ENCODE data around the gene CPNE7. TPM values are rescaled to one million over a fixed set of nuclear protein-coding genes. Genes with fewer than 3 reads are reported as not detected.

The CPNE7 gene
- polyA plus RNA-seq, 3 donors: not detected

DNA sequence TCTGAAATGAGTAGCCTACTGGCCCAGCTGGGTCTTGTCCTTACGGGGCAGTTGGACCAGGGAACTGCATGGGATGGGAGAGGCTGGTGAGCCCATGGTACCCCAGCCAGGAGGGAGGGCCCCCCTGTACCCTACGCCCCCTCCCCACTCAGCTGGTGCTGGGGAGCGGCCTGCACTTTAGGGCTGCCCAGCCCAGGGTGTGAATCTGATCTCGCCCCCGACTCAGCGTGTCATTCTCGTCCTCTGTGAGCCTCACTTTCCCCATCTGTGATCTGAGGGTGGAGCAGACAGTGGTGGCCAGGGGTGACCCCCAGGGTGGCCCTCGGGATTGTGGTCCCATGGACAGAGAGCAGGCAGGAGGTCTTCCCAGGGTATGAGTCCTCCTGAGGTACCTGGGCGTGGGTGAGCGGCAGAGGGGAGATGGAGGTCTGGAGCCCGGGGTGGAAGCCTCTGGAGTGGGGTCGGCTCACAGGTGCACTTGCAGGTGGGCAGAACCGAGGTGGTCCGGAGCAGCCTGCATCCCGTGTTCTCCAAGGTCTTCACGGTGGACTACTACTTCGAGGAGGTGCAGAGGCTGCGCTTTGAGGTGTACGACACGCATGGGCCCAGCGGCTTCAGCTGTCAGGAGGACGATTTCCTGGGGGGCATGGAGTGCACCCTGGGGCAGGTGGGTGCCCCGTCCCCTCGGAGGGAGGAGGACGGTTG lies 1.6 kb downstream of the CPNE7 start:
- TF ChIP-seq, protein P1, sequence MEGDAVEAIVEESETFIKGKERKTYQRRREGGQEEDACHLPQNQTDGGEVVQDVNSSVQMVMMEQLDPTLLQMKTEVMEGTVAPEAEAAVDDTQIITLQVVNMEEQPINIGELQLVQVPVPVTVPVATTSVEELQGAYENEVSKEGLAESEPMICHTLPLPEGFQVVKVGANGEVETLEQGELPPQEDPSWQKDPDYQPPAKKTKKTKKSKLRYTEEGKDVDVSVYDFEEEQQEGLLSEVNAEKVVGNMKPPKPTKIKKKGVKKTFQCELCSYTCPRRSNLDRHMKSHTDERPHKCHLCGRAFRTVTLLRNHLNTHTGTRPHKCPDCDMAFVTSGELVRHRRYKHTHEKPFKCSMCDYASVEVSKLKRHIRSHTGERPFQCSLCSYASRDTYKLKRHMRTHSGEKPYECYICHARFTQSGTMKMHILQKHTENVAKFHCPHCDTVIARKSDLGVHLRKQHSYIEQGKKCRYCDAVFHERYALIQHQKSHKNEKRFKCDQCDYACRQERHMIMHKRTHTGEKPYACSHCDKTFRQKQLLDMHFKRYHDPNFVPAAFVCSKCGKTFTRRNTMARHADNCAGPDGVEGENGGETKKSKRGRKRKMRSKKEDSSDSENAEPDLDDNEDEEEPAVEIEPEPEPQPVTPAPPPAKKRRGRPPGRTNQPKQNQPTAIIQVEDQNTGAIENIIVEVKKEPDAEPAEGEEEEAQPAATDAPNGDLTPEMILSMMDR (IDR thresholded peaks at IDR 0.05): no peak
- Histone ChIP-seq H3K4me3 (replicated peaks in 1 of 3; ENCODE audit: low read depth in 2 of 3, low read length in 3 of 3) (no peak overlapping the region), H3K4me1 (ENCODE audit: control insufficient read depth in 1 of 2, insufficient read depth in 2 of 2, low read length in 2 of 2) (peaks cover 10 to 20% of the 10 kb centered on the region in 2 donors), H4K20me1 (ENCODE audit: insufficient read depth, low read length) (no peaks in the 10 kb centered on the region), H3K9ac (ENCODE audit: insufficient read depth, low read length, poor library complexity, severe bottlenecking) (no peak overlapping the region), H3K79me2 (ENCODE audit: insufficient read depth, low read length) (no peaks in the 10 kb centered on the region), H3K4me2 (replicated peaks; ENCODE audit: extremely low read depth, low read length, poor library complexity, severe bottlenecking) (no peak overlapping the region), H2AFZ (ENCODE audit: insufficient read depth, low read depth, low read length, poor library complexity, severe bottlenecking) (no peak overlapping the region), H3K9me3 (replicated peaks in 1 of 2; ENCODE audit: control insufficient read depth in 1 of 2, insufficient read depth in 1 of 2, low read length in 2 of 2) (peaks cover 0 to 5% of the 10 kb centered on the region in 2 donors), H3K27me3 (ENCODE audit: control insufficient read depth in 2 of 2, insufficient read depth in 2 of 2, low read length in 2 of 2) (peaks cover 15 to 41% of the 10 kb centered on the region in 2 donors), H3K36me3 (replicated peaks in 1 of 2; ENCODE audit: control insufficient read depth in 1 of 2, insufficient read depth in 2 of 2, low read length in 2 of 2) (no peaks in the 10 kb centered on the region), H3K27ac (ENCODE audit: low read depth in 1 of 2, low read length in 2 of 2) (no peak overlapping the region)
- 97% methylated on average over 18 of the region's 25 CpGs for WGBS (ENCODE audit: insufficient coverage)
- DNase-seq: no peak
- Mint-ChIP-seq H3K27me3 (ENCODE audit: low read depth in 3 of 3) (peaks cover 30 to 52% (median 40%) of the 10 kb centered on the region in 3 donors), H3K9me3 (peaks cover 0 to 4% (median 3%) of the 10 kb centered on the region in 7 donors), H3K27ac (no peak overlapping the region), H3K4me1 (peaks cover 7% of the 10 kb centered on the region), H3K36me3 (no peaks in the 10 kb centered on the region), H3K4me3 (peak overlapping the region in 1 of 2 donors; percentile 55)
- intact Hi-C loops (cut with micrococcal nuclease): loop anchor here (5.0 to 10.0 kb wide), 2 partner anchors 65 to 68 kb away; no protein-coding TSS in a partner anchor

DNA sequence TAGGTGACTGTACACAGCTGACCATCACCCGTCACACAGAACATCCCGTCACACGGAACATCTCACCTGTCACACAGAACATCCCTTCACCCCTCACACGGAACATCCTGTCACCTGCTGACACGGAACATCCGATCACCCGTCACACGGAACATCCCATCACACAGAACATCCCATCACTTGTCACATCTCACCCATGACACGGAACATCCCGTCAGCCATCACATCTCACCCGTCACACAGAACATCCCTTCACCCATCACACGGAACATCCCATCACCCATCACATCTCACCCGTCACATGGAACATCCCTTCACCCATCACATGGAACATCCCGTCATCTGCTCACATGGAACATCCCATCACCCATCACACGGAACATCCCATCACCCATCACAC lies 3.8 kb downstream of the CPNE7 start:
- peaks cover 0 to 5% of the 10 kb centered on the region in 2 donors for H3K9me3 ChIP-seq (replicated peaks in 1 of 2; ENCODE audit: control insufficient read depth in 1 of 2, insufficient read depth in 1 of 2, low read length in 2 of 2)
- H3K36me3 ChIP-seq (replicated peaks in 1 of 2; ENCODE audit: control insufficient read depth in 1 of 2, insufficient read depth in 2 of 2, low read length in 2 of 2): no peaks in the 10 kb centered on the region
- H3K27me3 ChIP-seq (ENCODE audit: control insufficient read depth in 2 of 2, insufficient read depth in 2 of 2, low read length in 2 of 2): peaks cover 9 to 29% of the 10 kb centered on the region in 2 donors
- no peaks in the 10 kb centered on the region for H3K79me2 ChIP-seq (ENCODE audit: insufficient read depth, low read length)
- Mint-ChIP-seq H3K9me3 (peaks cover 0 to 4% (median 3%) of the 10 kb centered on the region in 7 donors), H3K4me1 (peaks cover 2% of the 10 kb centered on the region), H3K27me3 (ENCODE audit: low read depth in 3 of 3) (peaks cover 10 to 34% (median 22%) of the 10 kb centered on the region in 3 donors), H3K36me3 (no peaks in the 10 kb centered on the region), H3K27ac (no peak overlapping the region), H3K4me3 (no peak overlapping the region)
- no peak overlapping the region for H3K4me2 ChIP-seq (replicated peaks; ENCODE audit: extremely low read depth, low read length, poor library complexity, severe bottlenecking)
- TF ChIP-seq, protein P1 (IDR thresholded peaks at IDR 0.05): no peak
- DNase-seq: no peak
- H3K27ac ChIP-seq (ENCODE audit: low read depth in 1 of 2, low read length in 2 of 2): no peak overlapping the region
- 97% methylated on average over 14 of the region's 15 CpGs for WGBS (ENCODE audit: insufficient coverage)
- H2AFZ ChIP-seq (ENCODE audit: insufficient read depth, low read depth, low read length, poor library complexity, severe bottlenecking): no peak overlapping the region
- H3K4me3 ChIP-seq (replicated peaks in 1 of 3; ENCODE audit: low read depth in 2 of 3, low read length in 3 of 3): no peak overlapping the region
- no peak overlapping the region for H3K9ac ChIP-seq (ENCODE audit: insufficient read depth, low read length, poor library complexity, severe bottlenecking)
- no peaks in the 10 kb centered on the region for H4K20me1 ChIP-seq (ENCODE audit: insufficient read depth, low read length)
- intact Hi-C loops (cut with micrococcal nuclease): loop anchor here (5.0 to 10.0 kb wide), 2 partner anchors 63 to 65 kb away; no protein-coding TSS in a partner anchor
- peaks cover 7 to 18% of the 10 kb centered on the region in 2 donors for H3K4me1 ChIP-seq (ENCODE audit: control insufficient read depth in 1 of 2, insufficient read depth in 2 of 2, low read length in 2 of 2)
